Ovary (tissue), 1 donor: ENCODE results near the gene ARHGEF18.

Experiments
- EP300 ChIP-seq: sonication (generic); formaldehyde crosslinking; IDR thresholded peaks from one replicate; pipeline ENCODE4 v1.6.1; 2017; ENCODE audit warnings: antibody characterized with exemption
- POLR2A ChIP-seq: fragments of 450-650 bp; IDR thresholded peaks from one replicate; pipeline ENCODE4 v1.6.1; 2017; ENCODE audit warnings: antibody characterized with exemption, mild to moderate bottlenecking, moderate library complexity

- no peak for TF ChIP-seq EP300
- TF ChIP-seq POLR2A: no peak
Measured at GRCh38 chr19:7333198-7334118, 15.3 kb upstream of the ARHGEF18 start.
